Erythroblast (primary cell): Measurements from ENCODE around the gene IMPDH1.

Source experiments
- GATA1 ChIP-seq: IDR thresholded peaks from 2 replicates; pipeline ENCODE4 v1.6.1; 2011; ENCODE audit warnings: low read depth, mild to moderate bottlenecking, control low read depth, low read length, moderate library complexity
- POLR2A ChIP-seq: IDR thresholded peaks from 2 replicates; pipeline ENCODE4 v1.6.1; 2011; ENCODE audit warnings: mild to moderate bottlenecking, low read length

- TF ChIP-seq POLR2A (no peak), GATA1 (no peak)
Observed at GRCh38 chr7:128396357-128396756, 13.4 kb downstream of the IMPDH1 start.
